ENCODE results near the gene TCN2. TPM values are rescaled to one million over a fixed set of nuclear protein-coding genes. Genes with fewer than 3 reads are reported as not detected.

Gene TCN2
- total RNA-seq, 1 donor from 2014 or later, result not detected

DNA sequence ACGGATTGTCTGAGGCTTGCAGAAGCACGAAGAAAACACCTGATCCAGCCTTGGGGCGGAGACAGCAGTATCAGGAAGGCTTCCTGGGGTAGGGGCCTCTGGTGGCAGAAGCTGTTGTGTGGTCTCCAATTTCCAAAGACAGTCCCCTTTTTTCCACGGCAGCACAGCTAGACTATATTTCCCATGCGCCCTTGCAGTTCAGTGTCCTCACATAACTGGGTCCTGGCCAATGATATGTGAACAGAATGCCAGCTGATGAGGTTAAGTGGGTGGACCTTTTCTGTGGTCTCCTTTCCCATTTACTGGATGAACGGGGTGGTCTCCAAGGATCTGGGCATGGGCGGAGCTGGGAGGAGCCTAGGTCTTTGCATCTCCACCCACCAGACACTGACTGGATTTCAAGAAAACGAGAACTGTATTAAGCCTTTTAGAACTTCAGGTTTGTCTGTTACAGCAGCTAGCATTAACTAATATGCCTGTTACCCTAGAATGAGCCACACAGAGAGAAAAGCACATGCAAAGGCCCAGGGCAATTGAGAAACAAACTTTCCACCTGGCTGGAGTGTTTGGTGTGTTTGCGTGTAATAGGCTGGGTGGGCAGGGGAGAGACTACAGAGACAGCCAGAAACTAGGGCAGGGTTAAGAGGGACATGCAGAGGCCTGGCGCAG, 38.7 kb upstream of the TCN2 start:
- H3K9me3 Mint-ChIP-seq, result no peaks in the 10 kb centered on the region
- ChIA-PET CTCF (no interaction called here), POLR2A (no interaction called here)
- no peak for DNase-seq
- H3K27ac Mint-ChIP-seq, result no peak overlapping the region
- H3K36me3 Mint-ChIP-seq (ENCODE audit: low read depth), result no peaks in the 10 kb centered on the region
- H3K4me1 Mint-ChIP-seq, result no peaks in the 10 kb centered on the region
- intact Hi-C loops (cut with micrococcal nuclease), result no loop called here
- TF ChIP-seq, protein P1, sequence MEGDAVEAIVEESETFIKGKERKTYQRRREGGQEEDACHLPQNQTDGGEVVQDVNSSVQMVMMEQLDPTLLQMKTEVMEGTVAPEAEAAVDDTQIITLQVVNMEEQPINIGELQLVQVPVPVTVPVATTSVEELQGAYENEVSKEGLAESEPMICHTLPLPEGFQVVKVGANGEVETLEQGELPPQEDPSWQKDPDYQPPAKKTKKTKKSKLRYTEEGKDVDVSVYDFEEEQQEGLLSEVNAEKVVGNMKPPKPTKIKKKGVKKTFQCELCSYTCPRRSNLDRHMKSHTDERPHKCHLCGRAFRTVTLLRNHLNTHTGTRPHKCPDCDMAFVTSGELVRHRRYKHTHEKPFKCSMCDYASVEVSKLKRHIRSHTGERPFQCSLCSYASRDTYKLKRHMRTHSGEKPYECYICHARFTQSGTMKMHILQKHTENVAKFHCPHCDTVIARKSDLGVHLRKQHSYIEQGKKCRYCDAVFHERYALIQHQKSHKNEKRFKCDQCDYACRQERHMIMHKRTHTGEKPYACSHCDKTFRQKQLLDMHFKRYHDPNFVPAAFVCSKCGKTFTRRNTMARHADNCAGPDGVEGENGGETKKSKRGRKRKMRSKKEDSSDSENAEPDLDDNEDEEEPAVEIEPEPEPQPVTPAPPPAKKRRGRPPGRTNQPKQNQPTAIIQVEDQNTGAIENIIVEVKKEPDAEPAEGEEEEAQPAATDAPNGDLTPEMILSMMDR (IDR thresholded peaks at IDR 0.05), result no peak
- ATAC-seq (ENCODE audit: low read depth), result no peak
- peaks cover 6% of the 10 kb centered on the region for H3K27me3 Mint-ChIP-seq
- no peak overlapping the region for H3K4me3 Mint-ChIP-seq

DNA sequence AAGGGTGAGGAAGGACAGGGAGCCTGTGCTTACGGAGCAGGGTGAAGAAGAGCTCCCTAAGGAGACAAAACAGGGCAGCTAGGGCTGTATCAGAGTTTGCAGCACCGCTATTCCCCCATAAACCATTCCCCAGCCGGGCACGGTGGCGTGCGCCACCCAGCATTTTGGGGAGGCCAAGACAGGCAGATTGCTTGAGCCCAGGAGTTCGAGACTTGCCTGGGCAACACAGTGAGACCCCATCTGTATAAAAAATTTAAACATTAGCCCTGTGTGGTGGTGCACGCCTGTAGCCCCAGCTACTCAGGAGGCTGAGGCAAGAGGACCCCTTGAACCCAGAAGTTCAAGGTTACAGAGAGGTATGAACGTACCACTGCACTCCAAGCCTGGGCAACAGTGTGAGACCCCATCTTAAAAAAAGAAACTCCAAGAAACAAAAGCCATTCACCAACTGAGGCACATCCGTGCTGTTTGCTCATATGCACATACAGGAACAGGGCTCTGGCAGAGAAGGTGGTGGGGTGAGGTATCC, 37.2 kb upstream of the TCN2 start:
- no peak overlapping the region for H3K27ac Mint-ChIP-seq
- ATAC-seq (ENCODE audit: low read depth) (no peak), DNase-seq (no peak)
- intact Hi-C loops (cut with micrococcal nuclease), result no loop called here
- no peaks in the 10 kb centered on the region for H3K9me3 Mint-ChIP-seq
- H3K27me3 Mint-ChIP-seq, result peaks cover 6% of the 10 kb centered on the region
- no peak overlapping the region for H3K4me3 Mint-ChIP-seq
- ChIA-PET CTCF (no interaction called here), POLR2A (interaction anchor here (0.7 kb wide), 1 partner anchor 340 kb away, joined by 3 read pairs; no protein-coding TSS in a partner anchor)
- H3K4me1 Mint-ChIP-seq, result no peaks in the 10 kb centered on the region
- TF ChIP-seq, protein P1 (IDR thresholded peaks at IDR 0.05), result no peak
- H3K36me3 Mint-ChIP-seq (ENCODE audit: low read depth), result no peaks in the 10 kb centered on the region

DNA sequence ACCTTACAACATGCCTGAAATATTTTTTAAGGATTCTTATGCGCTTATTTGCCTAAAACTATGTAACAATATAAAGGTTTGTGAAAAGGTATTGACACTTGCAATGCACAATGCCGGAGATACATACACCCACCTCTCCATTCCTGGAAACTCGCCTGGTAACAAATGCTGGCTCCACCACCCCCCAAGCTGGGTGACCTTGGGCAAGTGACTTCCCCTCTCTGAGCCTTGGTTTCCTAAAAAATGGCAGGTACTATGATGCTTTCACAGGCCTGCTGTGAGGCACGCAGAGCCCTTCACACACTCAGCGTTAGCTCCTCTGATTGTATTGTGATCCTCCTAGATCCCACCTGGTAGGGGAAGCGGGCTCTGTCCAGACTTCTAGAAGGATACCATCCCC, 34.8 kb upstream of the TCN2 start:
- no peak for ATAC-seq (ENCODE audit: low read depth)
- peaks cover 6% of the 10 kb centered on the region for H3K27me3 Mint-ChIP-seq
- ChIA-PET CTCF (no interaction called here), POLR2A (interaction anchor here (1.0 kb wide), 1 partner anchor 19 kb away, joined by 3 read pairs; no protein-coding TSS in a partner anchor)
- no peaks in the 10 kb centered on the region for H3K9me3 Mint-ChIP-seq
- TF ChIP-seq, protein P1 (IDR thresholded peaks at IDR 0.05), result no peak
- DNase-seq, result no peak
- intact Hi-C loops (cut with micrococcal nuclease), result no loop called here
- peaks cover 8% of the 10 kb centered on the region for H3K4me1 Mint-ChIP-seq
- no peak overlapping the region for H3K27ac Mint-ChIP-seq
- peaks cover 19% of the 10 kb centered on the region for H3K36me3 Mint-ChIP-seq (ENCODE audit: low read depth)
- H3K4me3 Mint-ChIP-seq, result no peak overlapping the region

DNA sequence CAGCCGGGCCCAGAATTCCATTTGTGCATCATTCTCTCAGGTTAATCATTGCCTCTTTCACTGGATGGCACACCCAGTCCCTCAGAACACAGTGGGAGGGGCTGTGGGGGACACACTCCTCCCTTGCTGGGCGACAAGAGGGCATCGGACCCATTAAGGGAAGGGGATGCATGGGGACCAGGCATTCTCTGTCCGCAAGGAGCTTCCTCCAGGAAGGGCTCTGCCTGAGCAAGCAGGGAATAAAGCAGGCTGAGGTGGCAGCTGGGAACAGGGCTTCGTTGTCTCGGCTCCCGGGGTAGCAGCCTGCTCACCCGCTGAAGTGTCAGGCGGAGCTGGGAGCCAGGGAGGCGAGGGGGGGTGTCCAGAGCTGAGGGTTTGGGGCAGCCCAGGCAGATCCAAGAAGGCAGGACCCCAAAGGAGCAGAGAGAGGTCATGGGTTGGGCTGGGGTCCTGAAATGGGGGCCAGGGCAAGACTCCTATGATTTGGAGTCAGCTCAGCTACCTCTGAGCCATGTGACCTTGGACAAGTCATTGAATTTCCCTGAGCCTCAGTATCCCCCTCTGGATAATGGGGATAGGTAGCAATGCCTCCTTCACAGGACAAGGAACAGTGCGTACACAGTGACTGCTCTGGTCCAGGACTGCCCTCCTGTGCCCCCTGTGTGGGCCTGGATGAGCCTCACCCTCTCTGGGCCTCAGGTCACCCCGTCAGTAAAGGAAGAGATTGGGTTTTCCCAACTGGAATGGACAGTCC, 34.0 kb upstream of the TCN2 start:
- ChIA-PET POLR2A (interaction anchor here (1.0 kb wide), 1 partner anchor 18 kb away, joined by 3 read pairs; no protein-coding TSS in a partner anchor), CTCF (no interaction called here)
- intact Hi-C loops (cut with micrococcal nuclease), result no loop called here
- ATAC-seq (ENCODE audit: low read depth) (no peak), DNase-seq (no peak)
- Mint-ChIP-seq H3K27ac (no peak overlapping the region), H3K27me3 (peaks cover 3% of the 10 kb centered on the region), H3K36me3 (ENCODE audit: low read depth) (peaks cover 27% of the 10 kb centered on the region), H3K4me1 (peaks cover 8% of the 10 kb centered on the region), H3K4me3 (no peak overlapping the region), H3K9me3 (no peaks in the 10 kb centered on the region)
- TF ChIP-seq, protein P1 (IDR thresholded peaks at IDR 0.05), result no peak

DNA sequence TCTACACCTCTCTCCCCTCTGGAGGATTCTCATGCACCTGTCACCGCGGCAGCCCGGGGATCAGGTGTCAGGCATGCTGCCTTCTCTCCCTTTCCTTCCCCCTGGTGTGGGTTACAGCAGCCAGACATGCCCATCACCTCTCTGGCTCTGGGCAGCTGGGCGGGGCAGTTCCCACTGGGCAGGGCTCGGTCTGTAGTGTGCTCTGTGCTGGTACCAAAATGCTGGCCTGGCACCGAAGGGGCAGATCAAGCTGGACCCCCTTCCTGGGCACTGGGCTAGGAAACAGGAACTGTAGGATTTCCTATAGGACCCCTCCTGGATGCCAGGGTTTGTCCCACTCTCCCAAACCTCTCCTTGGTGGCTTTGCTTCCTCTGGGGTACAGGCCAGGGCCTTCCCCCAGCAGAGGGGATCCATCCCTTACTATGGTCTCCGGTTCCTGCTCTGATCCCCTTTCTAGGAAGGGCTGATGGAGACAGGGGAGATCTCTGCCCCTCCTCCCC, 33.3 kb upstream of the TCN2 start:
- Mint-ChIP-seq H3K27ac (no peak overlapping the region), H3K4me1 (peaks cover 8% of the 10 kb centered on the region), H3K4me3 (no peak overlapping the region), H3K9me3 (no peaks in the 10 kb centered on the region), H3K27me3 (no peaks in the 10 kb centered on the region), H3K36me3 (ENCODE audit: low read depth) (peaks cover 33% of the 10 kb centered on the region)
- intact Hi-C loops (cut with micrococcal nuclease), result no loop called here
- CTCF ChIA-PET, result no interaction called here
- TF ChIP-seq, protein P1 (IDR thresholded peaks at IDR 0.05), result no peak
- POLR2A ChIA-PET, result no interaction called here
- DNase-seq, result no peak
- no peak for ATAC-seq (ENCODE audit: low read depth)
